ENCODE measurements around the gene MAP4K3. TPM values are rescaled to one million over a fixed set of nuclear protein-coding genes. Genes with fewer than 3 reads are reported as not detected.

The MAP4K3 gene
- total RNA-seq, 3 donors from 2014 or later = 32.7 to 50.4 (median 39.9) TPM

GRCh38 chr2:39216346-39217191 is 220.5 kb downstream of the MAP4K3 start:
- ATAC-seq = peak; percentile 89
- DNase-seq = peak; percentile 32 to 60 (median 45)
- Histone ChIP-seq H3K4me3 (no peak overlapping the region), H3K9me3 (no peaks in the 10 kb centered on the region), H3K36me3 (ENCODE audit: low read depth) (no peaks in the 10 kb centered on the region), H3K4me1 (ENCODE audit: low read depth) (no peaks in the 10 kb centered on the region)
- intact Hi-C loops (cut with DNase I, micrococcal nuclease) = no loop called here
- TF ChIP-seq, protein P1, sequence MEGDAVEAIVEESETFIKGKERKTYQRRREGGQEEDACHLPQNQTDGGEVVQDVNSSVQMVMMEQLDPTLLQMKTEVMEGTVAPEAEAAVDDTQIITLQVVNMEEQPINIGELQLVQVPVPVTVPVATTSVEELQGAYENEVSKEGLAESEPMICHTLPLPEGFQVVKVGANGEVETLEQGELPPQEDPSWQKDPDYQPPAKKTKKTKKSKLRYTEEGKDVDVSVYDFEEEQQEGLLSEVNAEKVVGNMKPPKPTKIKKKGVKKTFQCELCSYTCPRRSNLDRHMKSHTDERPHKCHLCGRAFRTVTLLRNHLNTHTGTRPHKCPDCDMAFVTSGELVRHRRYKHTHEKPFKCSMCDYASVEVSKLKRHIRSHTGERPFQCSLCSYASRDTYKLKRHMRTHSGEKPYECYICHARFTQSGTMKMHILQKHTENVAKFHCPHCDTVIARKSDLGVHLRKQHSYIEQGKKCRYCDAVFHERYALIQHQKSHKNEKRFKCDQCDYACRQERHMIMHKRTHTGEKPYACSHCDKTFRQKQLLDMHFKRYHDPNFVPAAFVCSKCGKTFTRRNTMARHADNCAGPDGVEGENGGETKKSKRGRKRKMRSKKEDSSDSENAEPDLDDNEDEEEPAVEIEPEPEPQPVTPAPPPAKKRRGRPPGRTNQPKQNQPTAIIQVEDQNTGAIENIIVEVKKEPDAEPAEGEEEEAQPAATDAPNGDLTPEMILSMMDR (IDR thresholded peaks at IDR 0.05) = no peak

DNA sequence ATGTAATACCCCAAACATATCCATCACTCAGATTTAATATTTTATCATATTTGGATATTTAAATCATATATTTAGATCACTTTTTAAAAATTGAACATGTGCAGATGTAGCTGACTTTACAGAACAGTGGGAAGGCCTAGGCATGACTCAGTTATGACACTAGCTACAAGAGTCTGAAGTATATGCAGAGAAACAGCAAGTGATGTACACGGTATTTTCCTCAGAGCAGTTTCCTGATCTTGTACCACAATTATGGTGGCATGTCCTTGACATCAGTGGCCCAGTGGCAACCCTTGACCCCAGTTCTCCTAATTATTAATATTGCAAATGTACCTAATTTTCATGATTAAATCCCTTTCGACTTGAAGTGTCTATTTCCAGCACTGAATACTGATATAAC is 221.5 kb downstream of the MAP4K3 start:
- no peak for ATAC-seq
- intact Hi-C loops (cut with DNase I, micrococcal nuclease) = no loop called here
- no peaks in the 10 kb centered on the region for H3K36me3 ChIP-seq (ENCODE audit: low read depth)
- H3K4me1 ChIP-seq (ENCODE audit: low read depth) = no peaks in the 10 kb centered on the region
- TF ChIP-seq, protein P1 (IDR thresholded peaks at IDR 0.05) = no peak
- DNase-seq = no peak
- H3K9me3 ChIP-seq = no peaks in the 10 kb centered on the region
- no peak overlapping the region for H3K4me3 ChIP-seq

- Histone ChIP-seq H3K36me3 (ENCODE audit: low read depth) (no peaks in the 10 kb centered on the region), H3K4me1 (ENCODE audit: low read depth) (no peaks in the 10 kb centered on the region), H3K9me3 (no peaks in the 10 kb centered on the region), H3K4me3 (no peak overlapping the region)
- DNase-seq (no peak), ATAC-seq (no peak)
- intact Hi-C loops (cut with DNase I, micrococcal nuclease) = no loop called here
- TF ChIP-seq, protein P1 (IDR thresholded peaks at IDR 0.05) = no peak
These were observed 224.1 kb downstream of the MAP4K3 start for GRCh38 chr2:39213015-39213414.

DNA sequence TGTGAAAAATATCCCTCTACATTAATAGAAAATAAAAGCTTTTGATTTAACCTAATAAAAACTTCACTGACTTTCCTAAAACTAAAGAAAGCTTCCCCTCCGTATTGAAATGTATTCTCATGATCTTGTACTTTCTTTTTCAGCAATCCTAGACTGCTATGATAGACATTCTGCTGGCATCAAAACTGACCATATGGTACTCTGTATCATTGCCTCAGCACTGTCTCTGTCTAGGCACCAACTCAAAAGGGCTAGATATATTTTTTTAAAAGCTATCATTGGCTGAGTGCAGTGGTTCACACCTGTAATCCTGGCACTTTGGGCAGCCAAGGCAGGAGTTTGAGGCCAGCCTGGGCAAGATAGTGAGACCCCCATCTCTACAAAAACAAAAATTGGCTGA is 226.2 kb downstream of the MAP4K3 start:
- Histone ChIP-seq H3K9me3 (no peaks in the 10 kb centered on the region), H3K4me1 (ENCODE audit: low read depth) (no peaks in the 10 kb centered on the region), H3K36me3 (ENCODE audit: low read depth) (no peaks in the 10 kb centered on the region), H3K4me3 (no peak overlapping the region)
- DNase-seq (no peak), ATAC-seq (no peak)
- intact Hi-C loops (cut with DNase I, micrococcal nuclease) = no loop called here
- TF ChIP-seq, protein P1 (IDR thresholded peaks at IDR 0.05) = no peak

- intact Hi-C loops (cut with DNase I, micrococcal nuclease) = no loop called here
- no peak overlapping the region for H3K4me3 ChIP-seq
- H3K4me1 ChIP-seq (ENCODE audit: low read depth) = no peaks in the 10 kb centered on the region
- no peak for DNase-seq
- H3K36me3 ChIP-seq (ENCODE audit: low read depth) = no peaks in the 10 kb centered on the region
- TF ChIP-seq, protein P1 (IDR thresholded peaks at IDR 0.05) = no peak
- no peak for ATAC-seq
- no peaks in the 10 kb centered on the region for H3K9me3 ChIP-seq
These were observed 233.7 kb downstream of the MAP4K3 start for GRCh38 chr2:39203382-39203781.
